Ishikawa (cell line): ENCODE measurements around the gene HPS3.
A peak's percentile ranks its signal among the peaks of the same experiment; 100 is the strongest.

Experiments used
- CEBPB ChIP-seq: IDR thresholded peaks from 2 replicates; pipeline ENCODE4 v1.6.1; 2012
- CREB1 ChIP-seq: IDR thresholded peaks from 2 replicates; pipeline ENCODE4 v1.6.1; 2012; ENCODE audit warnings: low read depth
- EGR1 ChIP-seq: IDR thresholded peaks from 2 replicates; pipeline ENCODE4 v1.6.1; 2012
- EP300 ChIP-seq: IDR thresholded peaks from 2 replicates; pipeline ENCODE4 v1.6.1; 2012; ENCODE audit warnings: borderline replicate concordance
- FOXM1 ChIP-seq: IDR thresholded peaks from 2 replicates; pipeline ENCODE4 v1.6.1; 2012; ENCODE audit warnings: low read depth, borderline replicate concordance
- NFIC ChIP-seq: IDR thresholded peaks from 2 replicates; pipeline ENCODE4 v1.6.1; 2012
- RAD21 ChIP-seq: IDR thresholded peaks from 2 replicates; pipeline ENCODE4 v1.6.1; 2012; ENCODE audit warnings: low read depth
- REST ChIP-seq: IDR thresholded peaks from 2 replicates; pipeline ENCODE4 v1.6.1; 2012; ENCODE audit warnings: low read depth, mild to moderate bottlenecking
- TAF1 ChIP-seq: IDR thresholded peaks from 2 replicates; pipeline ENCODE4 v1.6.1; 2012; ENCODE audit warnings: low read depth, mild to moderate bottlenecking
- TCF12 ChIP-seq: IDR thresholded peaks from 2 replicates; pipeline ENCODE4 v1.6.1; 2012; ENCODE audit warnings: low read depth
- TEAD4 ChIP-seq: IDR thresholded peaks from 2 replicates; pipeline ENCODE4 v1.6.1; 2012
- USF1 ChIP-seq: IDR thresholded peaks from 2 replicates; pipeline ENCODE4 v1.6.1; 2012
- YY1 ChIP-seq: IDR thresholded peaks from 2 replicates; pipeline ENCODE4 v1.6.1; 2012; ENCODE audit warnings: low read depth
- ZBTB7A ChIP-seq: IDR thresholded peaks from 2 replicates; pipeline ENCODE4 v1.6.1; 2012; ENCODE audit warnings: low read depth
- TF ChIP-seq, protein P1 (sequence below): IDR thresholded peaks from 2 replicates; pipeline ENCODE4 v1.6.1; 2012

Gene HPS3

DNA sequence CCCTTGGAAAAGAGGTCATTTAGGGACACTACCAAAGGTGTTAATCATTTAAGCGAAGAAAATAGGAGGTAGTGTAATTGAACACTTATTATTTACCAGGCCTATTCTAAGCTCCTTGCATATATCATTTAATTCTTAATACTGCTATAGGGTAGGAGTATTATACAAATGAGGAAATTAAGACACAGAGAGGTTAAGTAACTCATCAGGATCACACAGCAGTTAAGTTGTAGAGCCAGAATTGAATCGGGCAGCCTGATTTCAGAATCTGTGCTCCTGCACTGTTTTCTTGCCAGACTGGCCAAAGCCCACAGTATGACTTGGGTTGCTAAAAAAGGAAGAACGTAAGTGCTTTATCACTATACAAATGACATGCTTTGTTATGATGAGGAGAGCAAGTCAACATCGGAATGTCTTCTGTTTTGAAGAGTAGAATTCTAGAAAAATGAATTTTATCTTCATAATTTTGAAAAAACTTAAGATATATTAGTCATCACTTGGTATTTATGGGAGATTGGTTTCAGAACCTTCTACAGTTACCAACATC, 31.4 kb downstream of the HPS3 start:
- TF ChIP-seq USF1 (no peak), YY1 (no peak), CREB1 (no peak), TCF12 (no peak), REST (no peak), EP300 (no peak), ZBTB7A (no peak), RAD21 (no peak), CEBPB (no peak)

- no peak for TF ChIP-seq RAD21
- TF ChIP-seq NFIC: no peak
- TF ChIP-seq TCF12: no peak
- TF ChIP-seq, protein P1, sequence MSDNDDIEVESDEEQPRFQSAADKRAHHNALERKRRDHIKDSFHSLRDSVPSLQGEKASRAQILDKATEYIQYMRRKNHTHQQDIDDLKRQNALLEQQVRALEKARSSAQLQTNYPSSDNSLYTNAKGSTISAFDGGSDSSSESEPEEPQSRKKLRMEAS: no peak
- no peak for TF ChIP-seq USF1
- TF ChIP-seq REST: no peak
- no peak for TF ChIP-seq TAF1
- TF ChIP-seq CREB1: no peak
- no peak for TF ChIP-seq EGR1
- TF ChIP-seq YY1: no peak
Observed at GRCh38 chr3:149162007-149162406, 32.6 kb downstream of the HPS3 start.

- TF ChIP-seq EP300: no peak
- no peak for TF ChIP-seq FOXM1
- TF ChIP-seq TCF12: no peak
- TF ChIP-seq CEBPB: no peak
- no peak for TF ChIP-seq EGR1
- TF ChIP-seq, protein P1: no peak
- no peak for TF ChIP-seq USF1
- TF ChIP-seq CREB1: no peak
- TF ChIP-seq ZBTB7A: no peak
- no peak for TF ChIP-seq YY1
- no peak for TF ChIP-seq NFIC
- no peak for TF ChIP-seq TAF1
Observed at GRCh38 chr3:149163066-149163465, 33.6 kb downstream of the HPS3 start.

GRCh38 chr3:149167898-149168297, 38.5 kb downstream of the HPS3 start:
- TF ChIP-seq EGR1 (no peak), CREB1 (no peak), FOXM1 (no peak), USF1 (no peak)
- TF ChIP-seq, protein P1: no peak

- no peak for TF ChIP-seq TEAD4
- TF ChIP-seq EP300: no peak
- no peak for TF ChIP-seq ZBTB7A
- no peak for TF ChIP-seq NFIC
Observed at GRCh38 chr3:149170672-149171071, 41.2 kb downstream of the HPS3 start.

DNA sequence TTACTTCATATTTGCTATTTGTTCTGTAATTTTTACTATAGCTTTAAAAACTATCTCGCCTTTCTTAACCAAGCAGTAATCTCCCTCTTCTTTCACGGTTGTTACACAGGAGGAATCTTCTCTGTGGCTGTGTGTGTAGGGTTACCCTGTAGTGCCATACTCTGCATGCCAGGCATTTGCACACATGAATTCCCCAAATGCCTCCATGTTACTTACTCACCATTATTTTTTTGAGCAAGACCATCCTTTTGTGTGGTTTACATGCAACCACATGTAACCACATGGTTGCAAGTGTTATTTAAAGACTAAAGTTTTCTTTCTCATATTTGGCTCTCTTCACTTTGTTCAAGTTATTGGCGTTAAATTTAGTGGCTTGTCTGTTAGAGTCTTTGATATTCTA, 45.5 kb downstream of the HPS3 start:
- TF ChIP-seq YY1: peak; percentile 63
- no peak for TF ChIP-seq REST
- no peak for TF ChIP-seq RAD21
- no peak for TF ChIP-seq FOXM1
- no peak for TF ChIP-seq EP300
- no peak for TF ChIP-seq CREB1
- TF ChIP-seq TAF1: no peak
- peak; percentile 43; the same call in 1 of the 2 replicates for TF ChIP-seq NFIC
- no peak for TF ChIP-seq EGR1
- no peak for TF ChIP-seq ZBTB7A
- TF ChIP-seq USF1: no peak
- 0 out of 2 replicates have a peak, but pooled peaks have one; percentile 26 for TF ChIP-seq TCF12
- TF ChIP-seq TEAD4: peak; percentile 97
- TF ChIP-seq, protein P1: peak; percentile 72
- TF ChIP-seq CEBPB: 0 out of 2 replicates have a peak, but pooled peaks have one; percentile 4
